Activated naive CD8-positive, alpha-beta T cell treated with anti-CD3 and anti-CD28 coated beads for 36 hours (primary cell): Measurements from ENCODE around the gene TPTE2. TPM values are rescaled to one million over a fixed set of nuclear protein-coding genes. Genes with fewer than 3 reads are reported as not detected.
"Not testable (repeated sequence)": the region's sequence is repeated elsewhere in the genome, so short reads cannot be mapped to it uniquely, and the experiment has no call there.

ENCODE experiments used
- DNase-seq: peaks from one replicate; pipeline ENCODE4 v3.0.0; 2021
- H3K27ac Mint-ChIP-seq: one replicate; pipeline ENCODE4 v1.8.0; 2022; ENCODE audit warnings: mild to moderate bottlenecking, moderate library complexity, mixed read lengths
- H3K27me3 Mint-ChIP-seq: one replicate; pipeline ENCODE4 v1.8.0; 2022; ENCODE audit warnings: mild to moderate bottlenecking, mixed read lengths
- H3K36me3 Mint-ChIP-seq: one replicate; pipeline ENCODE4 v1.8.0; 2021; ENCODE audit warnings: mild to moderate bottlenecking, mixed read lengths
- H3K4me1 Mint-ChIP-seq: one replicate; pipeline ENCODE4 v1.8.0; 2021; ENCODE audit warnings: mixed read lengths
- H3K4me3 Mint-ChIP-seq: one replicate; pipeline ENCODE4 v1.8.0; 2022; ENCODE audit warnings: mild to moderate bottlenecking, moderate library complexity, mixed read lengths
- H3K9me3 Mint-ChIP-seq: one replicate; pipeline ENCODE4 v1.8.0; 2022; ENCODE audit warnings: mixed read lengths
- total RNA-seq, 2 experiments: library from RNA; stranded (reverse); gene quantifications; one replicate each; pipeline ENCODE4 v1.2.3, GENCODE V29; 2021

TPTE2 gene
- total RNA-seq, 2 experiments from 2014 or later, result not detected

DNA sequence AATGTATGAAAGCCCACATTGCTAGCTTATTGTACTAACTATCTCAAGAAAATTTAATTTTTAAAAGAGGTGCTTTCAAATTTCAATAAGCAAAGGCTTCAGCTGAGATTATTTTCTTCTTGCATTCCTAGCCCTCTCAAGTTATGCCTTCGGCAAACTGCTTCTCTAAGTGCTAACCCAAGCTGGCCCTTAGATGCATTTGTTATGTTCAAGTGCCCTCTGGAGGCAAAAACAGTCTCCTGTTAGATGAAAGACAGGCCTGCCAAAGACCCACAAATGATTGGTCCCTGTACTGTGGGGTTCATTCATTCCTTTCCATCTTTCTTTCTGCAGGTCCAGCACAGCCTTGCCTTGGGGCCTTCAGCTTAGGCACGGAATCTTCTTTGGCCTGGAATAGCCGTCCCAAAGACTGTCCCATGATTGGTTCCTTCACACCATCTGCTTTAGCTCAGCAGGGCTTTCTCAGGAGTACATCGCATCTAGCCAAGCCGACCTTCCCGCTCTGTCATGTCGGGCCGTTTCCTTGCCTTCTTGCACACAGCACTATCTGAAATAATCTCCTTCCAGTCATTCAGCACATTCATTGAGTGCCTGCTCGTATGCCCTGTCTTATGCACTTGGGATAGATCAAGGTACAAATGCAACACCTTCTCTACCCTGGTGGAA, 26.4 kb upstream of the TPTE2 start:
- Mint-ChIP-seq H3K36me3 (peaks cover 7% of the 10 kb centered on the region), H3K4me3 (peak overlapping the region; percentile 81), H3K27ac (peak overlapping the region; percentile 94), H3K27me3 (no peaks in the 10 kb centered on the region), H3K9me3 (peaks cover 10% of the 10 kb centered on the region), H3K4me1 (peaks cover 15% of the 10 kb centered on the region)
- DNase-seq, result peak; percentile 17

DNA sequence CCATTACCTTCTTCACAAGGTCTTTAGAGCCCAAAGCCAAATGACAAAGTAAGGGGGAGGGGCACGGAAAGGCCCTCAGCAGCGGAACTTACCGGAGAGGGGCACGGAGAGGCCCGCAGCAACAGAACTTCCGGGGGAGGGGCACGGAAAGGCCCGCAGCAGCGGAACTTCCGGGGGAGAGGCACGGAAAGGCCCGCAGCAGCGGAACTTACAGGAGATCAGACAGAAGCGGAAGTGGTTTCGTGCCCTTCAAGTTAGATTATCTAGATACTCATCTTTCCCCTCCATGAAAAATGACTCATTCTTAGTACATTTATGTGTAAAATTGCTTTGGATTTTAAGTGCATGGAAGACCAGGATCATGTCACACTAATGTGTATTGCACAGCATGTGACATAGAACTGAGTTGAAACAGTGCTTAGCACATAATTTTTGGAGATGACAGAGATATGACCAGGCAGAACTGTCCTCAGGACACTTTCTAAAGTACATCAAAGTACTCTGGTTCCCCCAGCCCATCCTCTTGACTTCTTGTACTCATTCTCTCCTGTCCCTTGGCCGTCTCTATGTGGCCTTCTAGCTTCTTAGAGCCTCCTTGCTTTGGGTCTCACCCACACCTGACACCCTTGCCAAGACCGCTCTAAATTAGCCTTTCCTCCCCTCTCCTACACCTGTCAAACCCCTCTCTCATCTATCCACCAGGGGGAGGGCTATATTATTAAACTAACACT, 25.7 kb upstream of the TPTE2 start:
- peaks cover 15% of the 10 kb centered on the region for H3K4me1 Mint-ChIP-seq
- H3K27ac Mint-ChIP-seq, result peak overlapping the region; percentile 94
- H3K9me3 Mint-ChIP-seq, result peaks cover 14% of the 10 kb centered on the region
- H3K4me3 Mint-ChIP-seq, result peak overlapping the region; percentile 81
- H3K27me3 Mint-ChIP-seq, result no peaks in the 10 kb centered on the region
- H3K36me3 Mint-ChIP-seq, result peaks cover 7% of the 10 kb centered on the region
- DNase-seq, result peak; percentile 83

- peaks cover 8% of the 10 kb centered on the region for H3K4me1 Mint-ChIP-seq
- H3K4me3 Mint-ChIP-seq, result no peak overlapping the region
- peaks cover 17% of the 10 kb centered on the region for H3K9me3 Mint-ChIP-seq
- no peak for DNase-seq
- no peak overlapping the region for H3K27ac Mint-ChIP-seq
- peaks cover 9% of the 10 kb centered on the region for H3K36me3 Mint-ChIP-seq
- H3K27me3 Mint-ChIP-seq, result peaks cover 4% of the 10 kb centered on the region
Observed at GRCh38 chr13:19581675-19582074, 20.3 kb upstream of the TPTE2 start.

- Mint-ChIP-seq H3K4me1 (no peaks in the 10 kb centered on the region), H3K4me3 (no peak overlapping the region), H3K27me3 (peaks cover 13% of the 10 kb centered on the region), H3K9me3 (peaks cover 4% of the 10 kb centered on the region), H3K36me3 (peaks cover 3% of the 10 kb centered on the region), H3K27ac (no peak overlapping the region)
- no peak for DNase-seq
Observed at GRCh38 chr13:19575230-19575629, 13.9 kb upstream of the TPTE2 start.

GRCh38 chr13:19573120-19573716, 11.9 kb upstream of the TPTE2 start:
- Mint-ChIP-seq H3K9me3 (peaks cover 4% of the 10 kb centered on the region), H3K4me3 (no peak overlapping the region), H3K27me3 (peaks cover 13% of the 10 kb centered on the region), H3K36me3 (peaks cover 3% of the 10 kb centered on the region), H3K27ac (no peak overlapping the region), H3K4me1 (no peaks in the 10 kb centered on the region)
- no peak for DNase-seq

GRCh38 chr13:19572280-19572679, 10.9 kb upstream of the TPTE2 start:
- Mint-ChIP-seq H3K27ac (no peak overlapping the region), H3K9me3 (peaks cover 3% of the 10 kb centered on the region), H3K4me3 (no peak overlapping the region), H3K27me3 (peaks cover 11% of the 10 kb centered on the region), H3K36me3 (peaks cover under 1% of the 10 kb centered on the region), H3K4me1 (no peaks in the 10 kb centered on the region)
- no peak for DNase-seq

- no peaks in the 10 kb centered on the region for H3K4me1 Mint-ChIP-seq
- no peaks in the 10 kb centered on the region for H3K27me3 Mint-ChIP-seq
- H3K27ac Mint-ChIP-seq, result no peak overlapping the region
- DNase-seq, result no peak
- H3K36me3 Mint-ChIP-seq, result no peaks in the 10 kb centered on the region
- H3K9me3 Mint-ChIP-seq, result no peaks in the 10 kb centered on the region
- H3K4me3 Mint-ChIP-seq, result no peak overlapping the region
Observed at GRCh38 chr13:19567820-19568534, 6.6 kb upstream of the TPTE2 start.

DNA sequence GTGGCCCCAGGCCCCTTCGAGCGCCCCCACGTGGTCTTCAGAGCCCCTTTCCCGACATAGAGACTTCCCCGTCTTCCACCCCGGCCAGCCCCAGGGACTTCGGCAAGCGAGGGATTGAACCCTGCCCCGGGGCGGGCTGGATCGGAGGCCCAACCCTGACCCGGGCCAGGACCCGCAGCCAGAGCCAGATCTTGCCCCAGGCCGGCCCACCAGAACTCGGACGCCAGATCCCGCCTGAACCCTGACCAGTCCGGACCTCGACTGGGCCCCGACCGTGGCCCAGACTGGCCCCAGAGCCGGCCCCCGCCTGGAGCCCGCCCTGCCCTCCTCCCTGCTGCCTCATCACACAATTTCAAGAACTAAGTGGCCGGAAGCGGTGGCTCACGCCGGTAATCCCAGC, 253 bp upstream of the TPTE2 start:
- no peaks in the 10 kb centered on the region for H3K27me3 Mint-ChIP-seq
- H3K4me3 Mint-ChIP-seq, result no peak overlapping the region
- H3K27ac Mint-ChIP-seq, result no peak overlapping the region
- DNase-seq, result no peak
- no peaks in the 10 kb centered on the region for H3K9me3 Mint-ChIP-seq
- no peaks in the 10 kb centered on the region for H3K4me1 Mint-ChIP-seq
- no peaks in the 10 kb centered on the region for H3K36me3 Mint-ChIP-seq

DNA sequence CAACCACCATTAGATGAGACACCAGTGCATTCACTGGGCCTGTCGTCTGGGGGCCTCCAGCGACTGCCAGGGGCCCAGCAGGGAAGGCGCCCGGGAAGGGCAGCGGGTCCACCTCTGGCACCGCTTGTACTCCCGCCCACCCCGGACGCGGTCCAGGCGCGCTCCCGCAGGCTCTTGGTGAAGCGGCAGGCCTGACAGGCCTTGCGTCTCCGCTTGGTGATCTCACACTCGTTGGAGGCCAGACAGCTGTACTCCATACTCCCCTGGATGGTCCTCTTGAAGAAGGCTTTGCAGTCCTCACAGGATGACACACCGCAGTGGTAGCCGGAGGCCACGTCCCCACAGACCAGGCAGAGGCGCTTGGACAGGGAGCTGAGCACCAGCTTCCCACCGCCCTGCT, 660 bp downstream of the TPTE2 start:
- H3K27me3 Mint-ChIP-seq, DNase-seq, H3K4me1 Mint-ChIP-seq: not testable (repeated sequence)

GRCh38 chr13:19559739-19560138, 1.6 kb downstream of the TPTE2 start:
- not testable (repeated sequence) for H3K27ac Mint-ChIP-seq, H3K4me1 Mint-ChIP-seq, H3K4me3 Mint-ChIP-seq, DNase-seq, H3K27me3 Mint-ChIP-seq, H3K9me3 Mint-ChIP-seq, H3K36me3 Mint-ChIP-seq

More for the DNA sequence above, 660 bp downstream of the TPTE2 start:
- H3K9me3 Mint-ChIP-seq, H3K36me3 Mint-ChIP-seq, H3K27ac Mint-ChIP-seq, H3K4me3 Mint-ChIP-seq: not testable (repeated sequence)

GRCh38 chr13:19557287-19557686, 4.0 kb downstream of the TPTE2 start:
- not testable (repeated sequence) for H3K27me3 Mint-ChIP-seq, DNase-seq, H3K27ac Mint-ChIP-seq, H3K36me3 Mint-ChIP-seq, H3K4me1 Mint-ChIP-seq, H3K9me3 Mint-ChIP-seq, H3K4me3 Mint-ChIP-seq

- H3K9me3 Mint-ChIP-seq, result not testable (repeated sequence)
Observed at GRCh38 chr13:19549245-19549644, 12.1 kb downstream of the TPTE2 start.

GRCh38 chr13:19525634-19526033, 35.7 kb downstream of the TPTE2 start:
- H3K4me1 Mint-ChIP-seq, H3K27ac Mint-ChIP-seq, H3K27me3 Mint-ChIP-seq, H3K9me3 Mint-ChIP-seq, H3K4me3 Mint-ChIP-seq, DNase-seq, H3K36me3 Mint-ChIP-seq: not testable (repeated sequence)

More at GRCh38 chr13:19549245-19549644, 12.1 kb downstream of the TPTE2 start:
- H3K36me3 Mint-ChIP-seq, H3K27me3 Mint-ChIP-seq, H3K4me1 Mint-ChIP-seq, H3K27ac Mint-ChIP-seq, H3K4me3 Mint-ChIP-seq, DNase-seq: not testable (repeated sequence)

DNA sequence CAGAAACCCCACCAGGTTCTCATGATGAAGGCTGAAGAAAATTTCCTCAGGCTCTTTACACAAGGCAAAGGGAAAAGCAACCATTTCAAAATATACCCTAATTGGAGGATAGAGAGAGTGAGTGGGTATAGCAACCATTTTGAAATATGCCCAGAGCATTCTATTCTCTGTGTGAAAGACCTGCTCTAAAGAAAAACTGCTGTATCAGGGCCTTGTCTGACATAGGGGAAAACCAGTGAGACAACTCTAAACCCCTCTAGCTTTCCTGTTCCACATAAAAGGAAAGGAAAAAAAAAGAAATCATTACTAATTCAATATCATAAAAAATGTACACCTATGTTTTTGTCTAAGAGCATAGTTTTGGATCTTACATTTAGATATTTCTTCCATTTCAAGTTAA, 42.3 kb downstream of the TPTE2 start:
- Mint-ChIP-seq H3K4me3 (no peak overlapping the region), H3K27ac (no peak overlapping the region), H3K4me1 (peaks cover 9% of the 10 kb centered on the region), H3K9me3 (no peaks in the 10 kb centered on the region), H3K27me3 (no peaks in the 10 kb centered on the region), H3K36me3 (no peaks in the 10 kb centered on the region)
- no peak for DNase-seq

- H3K36me3 Mint-ChIP-seq, H3K9me3 Mint-ChIP-seq, H3K4me3 Mint-ChIP-seq, H3K4me1 Mint-ChIP-seq, H3K27ac Mint-ChIP-seq, H3K27me3 Mint-ChIP-seq, DNase-seq: not testable (repeated sequence)
Observed at GRCh38 chr13:19507623-19508022, 53.7 kb downstream of the TPTE2 start.
